H1 (cell line): ENCODE results near the gene TMEM221. TPM values are rescaled to one million over a fixed set of nuclear protein-coding genes. Genes with fewer than 3 reads are reported as not detected.

ENCODE experiments used
- CTCF ChIA-PET: fragments of 300-600 bp; sonication (Branson Sonifier 250); formaldehyde crosslinking; loops from one replicate; lab custom pipeline; 2021; ENCODE audit not compliant: partially characterized antibody; lab: Charles Lee
- POLR2A ChIA-PET: fragments of 300-600 bp; sonication (Branson Sonifier 250); formaldehyde crosslinking; loops from one replicate; lab custom pipeline; 2021; ENCODE audit warnings: inconsistent platforms; ENCODE audit not compliant: partially characterized antibody; lab: Charles Lee
- DNase-seq, 2 experiments: peaks; one replicate each; pipeline versions ENCODE4 v3.0.0 to v3.0.0-alpha.2; 2010 to 2022; ENCODE audit warnings: low spot score in 2 of 2, low read depth in 1 of 2, mixed read lengths in 1 of 2
- FAIRE-seq: peaks from 2 replicates; lab custom pipeline; 2011; peaks lifted over from hg19 to GRCh38; lab: Jason Lieb, UNC
- H2AFZ ChIP-seq: 2 replicates; pipeline ENCODE4 v1.8.1; 2012; ENCODE audit warnings: low read length, inconsistent platforms
- H2AK5ac ChIP-seq: 2 replicates; pipeline ENCODE4 v1.6.1; 2013; ENCODE audit warnings: low read depth, low read length
- H2BK120ac ChIP-seq: replicated peaks from 2 replicates; pipeline ENCODE3; 2013; ENCODE audit warnings: low read depth, low read length, inconsistent platforms
- H2BK12ac ChIP-seq: 2 replicates; pipeline ENCODE4 v1.6.1; 2013; ENCODE audit warnings: low read depth, low read length
- H2BK15ac ChIP-seq: 2 replicates; pipeline ENCODE4 v1.6.1; 2013; ENCODE audit warnings: low read length
- H2BK20ac ChIP-seq: 2 replicates; pipeline ENCODE4 v1.6.1; 2013; ENCODE audit warnings: low read length
- H2BK5ac ChIP-seq: 2 replicates; pipeline ENCODE4 v1.6.1; 2013; ENCODE audit warnings: low read depth, low read length
- H3K14ac ChIP-seq: 2 replicates; pipeline ENCODE4 v1.6.1; 2013; ENCODE audit warnings: inconsistent platforms; ENCODE audit not compliant: insufficient read length
- H3K18ac ChIP-seq: 2 replicates; pipeline ENCODE4 v1.6.1; 2013; ENCODE audit warnings: low read length; ENCODE audit errors: extremely low read depth
- H3K23ac ChIP-seq: 2 replicates; pipeline ENCODE4 v1.6.1; 2013; ENCODE audit warnings: inconsistent platforms; ENCODE audit not compliant: insufficient read length
- H3K23me2 ChIP-seq: 2 replicates; pipeline ENCODE4 v1.6.1; 2013; ENCODE audit warnings: low read depth, low read length
- H3K27ac ChIP-seq: 2 replicates; pipeline ENCODE4 v1.6.1; 2011; ENCODE audit warnings: low read depth, low read length, inconsistent platforms
- H3K27me3 ChIP-seq, 4 experiments: replicated peaks in 1 of 4; 1 replicate in 1 of 4; 2 replicates in 3 of 4; pipeline versions ENCODE4 v1.6.1 to v1.8.1; 2011 to 2013; ENCODE audit warnings: low read length in 3 of 4, mild to moderate bottlenecking in 3 of 4, inconsistent platforms in 2 of 4, mixed read lengths in 2 of 4, moderate library complexity in 1 of 4; ENCODE audit not compliant: control insufficient read depth in 3 of 4, insufficient read depth in 3 of 4; ENCODE audit errors: extremely low read depth in 1 of 4
- H3K36me3 ChIP-seq, 4 experiments: 2 replicates each; pipeline versions ENCODE4 v1.6.1 to v1.8.1; 2011 to 2013; ENCODE audit warnings: mild to moderate bottlenecking in 4 of 4, low read length in 3 of 4, moderate library complexity in 2 of 4, control low read depth in 1 of 4, inconsistent platforms in 1 of 4; ENCODE audit not compliant: insufficient read depth in 4 of 4, control insufficient read depth in 2 of 4
- H3K4ac ChIP-seq: replicated peaks from 2 replicates; pipeline ENCODE3; 2013; ENCODE audit warnings: low read length, low read depth, mixed read lengths, inconsistent platforms; ENCODE audit not compliant: insufficient read length
- H3K4me1 ChIP-seq, 4 experiments: replicated peaks in 1 of 4; 1 replicate in 1 of 4; 2 replicates in 3 of 4; pipeline versions ENCODE4 v1.6.1 to v1.8.1; 2011 to 2013; ENCODE audit warnings: low read length in 3 of 4, inconsistent platforms in 2 of 4, mixed read lengths in 1 of 4; ENCODE audit not compliant: insufficient read depth in 4 of 4, control insufficient read depth in 3 of 4
- H3K4me2 ChIP-seq, 2 experiments: 2 replicates each; pipeline versions ENCODE4 v1.6.1 to v1.8.1; 2011 to 2013; ENCODE audit warnings: low read depth in 2 of 2, low read length in 2 of 2, control low read depth in 1 of 2, inconsistent platforms in 1 of 2, mild to moderate bottlenecking in 1 of 2; ENCODE audit not compliant: insufficient read depth in 1 of 2
- H3K4me3 ChIP-seq, 4 experiments: fragments of 200-600, 300-600 bp in 1 of 4; sonication (generic), shearing (Covaris generic), sonication (Bioruptor Twin) in 1 of 4; 2 replicates each; pipeline versions ENCODE4 v1.5.1 to v1.8.1; 2011 to 2016; ENCODE audit warnings: low read length in 4 of 4, low read depth in 3 of 4, control low read depth in 2 of 4, inconsistent platforms in 2 of 4, mild to moderate bottlenecking in 2 of 4, mixed read lengths in 1 of 4, moderate library complexity in 1 of 4; ENCODE audit not compliant: insufficient read depth in 2 of 4; ENCODE audit errors: extremely low read depth in 1 of 4
- H3K56ac ChIP-seq: replicated peaks from 2 replicates; pipeline ENCODE3; 2013; ENCODE audit warnings: low read depth, mild to moderate bottlenecking, mixed read lengths, low read length, inconsistent platforms; ENCODE audit not compliant: insufficient read length
- H3K79me1 ChIP-seq: 2 replicates; pipeline ENCODE4 v1.6.1; 2013; ENCODE audit warnings: low read depth, low read length, control low read depth
- H3K79me2 ChIP-seq, 2 experiments: 2 replicates each; pipeline versions ENCODE4 v1.6.1 to v1.8.1; 2012 to 2013; ENCODE audit warnings: low read length in 2 of 2, mild to moderate bottlenecking in 2 of 2, inconsistent platforms in 1 of 2; ENCODE audit not compliant: insufficient read depth in 2 of 2, control insufficient read depth in 1 of 2
- H3K9ac ChIP-seq, 4 experiments: replicated peaks in 1 of 4; 1 replicate in 1 of 4; 2 replicates in 3 of 4; pipeline versions ENCODE4 v1.6.1 to v1.8.1; 2011 to 2013; ENCODE audit warnings: low read depth in 3 of 4, low read length in 3 of 4, control low read depth in 2 of 4, mild to moderate bottlenecking in 2 of 4, moderate library complexity in 2 of 4, inconsistent platforms in 1 of 4; ENCODE audit errors: extremely low read depth in 1 of 4
- H3K9me3 ChIP-seq, 2 experiments: 2 replicates each; pipeline versions ENCODE4 v1.6.1 to v1.8.1; 2012 to 2013; ENCODE audit warnings: mild to moderate bottlenecking in 2 of 2, moderate library complexity in 2 of 2, control low read depth in 1 of 2, inconsistent platforms in 1 of 2, low read depth in 1 of 2, low read length in 1 of 2, mixed read lengths in 1 of 2; ENCODE audit not compliant: insufficient read depth in 2 of 2
- H4K20me1 ChIP-seq, 2 experiments: replicated peaks in 1 of 2; 2 replicates each; pipeline versions ENCODE3 to v1.8.1; 2011 to 2013; ENCODE audit warnings: inconsistent platforms in 2 of 2, low read length in 2 of 2, mild to moderate bottlenecking in 1 of 2; ENCODE audit not compliant: insufficient read depth in 2 of 2, control insufficient read depth in 1 of 2
- H4K5ac ChIP-seq: 2 replicates; pipeline ENCODE4 v1.6.1; 2013; ENCODE audit warnings: low read length, low read depth, mixed read lengths, inconsistent platforms; ENCODE audit not compliant: insufficient read length
- H4K8ac ChIP-seq: 2 replicates; pipeline ENCODE4 v1.8.0; 2013; ENCODE audit warnings: mild to moderate bottlenecking, moderate library complexity, low read length, inconsistent platforms; ENCODE audit not compliant: insufficient read depth; ENCODE audit errors: extremely low read depth
- H4K91ac ChIP-seq: replicated peaks from 2 replicates; pipeline ENCODE3; 2013; ENCODE audit warnings: low read length, mixed read lengths, inconsistent platforms; ENCODE audit not compliant: insufficient read length
- BACH1 ChIP-seq: IDR thresholded peaks from 2 replicates; pipeline ENCODE4 v1.6.1; 2012; ENCODE audit warnings: low read length, improper control_type of control experiment
- BCL11A ChIP-seq, 2 experiments: IDR thresholded peaks; one replicate each; pipeline ENCODE4 v1.6.1; 2011; ENCODE audit warnings: low read depth in 2 of 2, low read length in 2 of 2, mild to moderate bottlenecking in 2 of 2
- BRCA1 ChIP-seq: IDR thresholded peaks from 2 replicates; pipeline ENCODE4 v1.6.1; 2012; ENCODE audit warnings: low read depth, low read length, improper control_type of control experiment
- CEBPB ChIP-seq: IDR thresholded peaks from 2 replicates; pipeline ENCODE4 v1.6.1; 2012; ENCODE audit warnings: low read depth, low read length
- E2F6 ChIP-seq: IDR thresholded peaks from 2 replicates; pipeline ENCODE4 v1.6.1; 2012; ENCODE audit warnings: inconsistent platforms
- FOSL1 ChIP-seq: IDR thresholded peaks from 2 replicates; pipeline ENCODE4 v1.6.1; 2011; ENCODE audit warnings: mild to moderate bottlenecking, low read depth, low read length, moderate library complexity; ENCODE audit not compliant: insufficient read depth
- HDAC2 ChIP-seq, 2 experiments: fragments of 300-600 bp in 1 of 2; sonication (generic) in 1 of 2; IDR thresholded peaks; 2 replicates each; pipeline ENCODE4 v1.6.1; 2011 to 2012; ENCODE audit warnings: low read depth in 2 of 2, low read length in 2 of 2, mild to moderate bottlenecking in 2 of 2, moderate library complexity in 2 of 2, borderline replicate concordance in 1 of 2, inconsistent platforms in 1 of 2
- HDAC6 ChIP-seq: IDR thresholded peaks from one replicate; pipeline ENCODE4 v1.7.1; 2012; ENCODE audit warnings: low read depth, mild to moderate bottlenecking, inconsistent platforms, low read length, moderate library complexity
- KDM5A ChIP-seq: fragments of 200-600 bp; IDR thresholded peaks from 2 replicates; pipeline ENCODE4 v1.7.1; 2012; ENCODE audit warnings: mild to moderate bottlenecking, low read length, inconsistent platforms, mixed read lengths
- MAFK ChIP-seq: IDR thresholded peaks from 2 replicates; pipeline ENCODE4 v1.6.1; 2012; ENCODE audit warnings: low read depth, mild to moderate bottlenecking, improper control_type of control experiment, low read length
- POLR2AphosphoS5 ChIP-seq: IDR thresholded peaks from 2 replicates; pipeline ENCODE4 v1.6.1; 2011; ENCODE audit warnings: low read depth, low read length
- POU5F1 ChIP-seq: IDR thresholded peaks from 2 replicates; pipeline ENCODE4 v1.6.1; 2011; ENCODE audit warnings: low read depth, mild to moderate bottlenecking, low read length, moderate library complexity
- RBBP5 ChIP-seq: IDR thresholded peaks from 2 replicates; pipeline ENCODE4 v1.7.1; 2012; ENCODE audit warnings: low read depth, mild to moderate bottlenecking, inconsistent platforms, low read length, moderate library complexity, borderline replicate concordance
- SRF ChIP-seq: IDR thresholded peaks from 2 replicates; pipeline ENCODE4 v1.6.1; 2011; ENCODE audit warnings: mild to moderate bottlenecking, low read depth, low read length, moderate library complexity
- WGBS, 2 experiments: shearing (Covaris generic) in 1 of 2; methylation state at CpG; one replicate each; pipeline versions ENCODE4 v1.1.6 to v1.1.7; 2013 to 2015; ENCODE audit warnings: low lambda C conversion rate in 2 of 2, mixed read lengths in 2 of 2, inconsistent platforms in 1 of 2, low coverage in 1 of 2, missing lambda C conversion rate in 1 of 2; ENCODE audit not compliant: insufficient replicate concordance in 2 of 2, insufficient coverage in 1 of 2, insufficient read length in 1 of 2; ENCODE audit errors: extremely low coverage in 1 of 2, missing lambda C conversion rate in 1 of 2; 5-methylcytosine and 5-hydroxymethylcytosine counted together
- polyA plus RNA-seq, 7 experiments: library from polyadenylated mRNA; depleted of rRNA in 3 of 7; stranded (reverse) in 5 of 7; unstranded in 2 of 7; fragments of >200 nt in 5 of 7; fragments of 200-250 nt in 2 of 7; gene quantifications; 1 replicate in 5 of 7; 2 replicates in 1 of 7; 4 replicates in 1 of 7; pipeline versions ENCODE4 v1.2.1 to v1.2.3, GENCODE V29; 2011 to 2013; ENCODE audit warnings: missing spikeins in 2 of 7, mixed read lengths in 2 of 7
- total RNA-seq: library from RNA; stranded (reverse); fragmentation: NEBNext Ultra II Directional; extraction: Animal tissue kit (Norgen Biotek cat#: 25700); gene quantifications from 2 replicates; pipeline ENCODE4 v1.2.1, GENCODE V29; 2021

The TMEM221 gene
- total and polyA plus RNA-seq, 2 of the 8 experiments (the other 6 are each of a cell fraction or from before 2014, with no cell fraction given) = 1.4 to 2.0 TPM

- ChIA-PET CTCF (interaction anchor here (3.0 kb wide), 1 partner anchor 14 kb away, joined by 9 read pairs; no protein-coding TSS in a partner anchor), POLR2A (interaction anchor here (0.6 to 1.5 kb wide), 4 partner anchors 10 to 376 kb away, joined by 3 to 4 read pairs (median 3); partner anchors contain the start of gene PGLS)
- H4K5ac ChIP-seq = no peak overlapping the region
- no peak overlapping the region for H2BK15ac ChIP-seq
- no peaks in the 10 kb centered on the region for H3K79me2 ChIP-seq
- H2BK5ac ChIP-seq = no peak overlapping the region
- no peak overlapping the region for H4K8ac ChIP-seq
- H2BK12ac ChIP-seq = no peak overlapping the region
- H3K14ac ChIP-seq = peak overlapping the region; percentile 68
- no peak overlapping the region for H2AK5ac ChIP-seq
- H3K27ac ChIP-seq = no peak overlapping the region
- FAIRE-seq (no peak), DNase-seq (no peak)
- H3K9me3 ChIP-seq = no peaks in the 10 kb centered on the region
- WGBS, 2 experiments = 86% methylated on average over 13 of the region's 13 CpGs; no CpG with 5 or more reads in 1 of the 2 experiments
- H2BK120ac ChIP-seq = peak overlapping the region; percentile 43
- peak overlapping the region; percentile 48; the same call in 1 of the 2 replicates for H2BK20ac ChIP-seq
- H3K9ac ChIP-seq = no peak overlapping the region
- H3K4me3 ChIP-seq = no peak overlapping the region
- no peak overlapping the region for H3K18ac ChIP-seq
- H2AFZ ChIP-seq = no peak overlapping the region
- no peak overlapping the region for H3K56ac ChIP-seq
- H3K4me2 ChIP-seq = no peak overlapping the region
- H4K20me1 ChIP-seq = no peaks in the 10 kb centered on the region
- no peak overlapping the region for H3K23ac ChIP-seq
- no peaks in the 10 kb centered on the region for H3K36me3 ChIP-seq
- H4K91ac ChIP-seq = no peak overlapping the region
- H3K23me2 ChIP-seq = no peaks in the 10 kb centered on the region
- peaks cover 0 to 6% (median 1%) of the 10 kb centered on the region in 4 experiments; a peak in 6 of 7 replicates for H3K4me1 ChIP-seq
- H3K79me1 ChIP-seq = no peaks in the 10 kb centered on the region; the same call in 1 of the 2 replicates
- no peak overlapping the region for H3K4ac ChIP-seq
- no peaks in the 10 kb centered on the region for H3K27me3 ChIP-seq
- TF ChIP-seq POU5F1 (no peak), BACH1 (no peak), KDM5A (no peak), CEBPB (no peak), HDAC2 (IDR thresholded peaks at IDR 0.05; ENCODE audit: borderline replicate concordance in 1 of 2, low read depth in 2 of 2, low read length in 2 of 2) (no peak), BRCA1 (no peak), FOSL1 (no peak), SRF (no peak), MAFK (no peak), HDAC6 (no peak), BCL11A (IDR thresholded peaks at IDR 0.05; ENCODE audit: low read depth in 2 of 2, low read length in 2 of 2) (no peak), E2F6 (no peak), RBBP5 (no peak), POLR2AphosphoS5 (no peak)
Observed at GRCh38 chr19:17481986-17482385, 33.5 kb upstream of the TMEM221 start.
